Transverse colon (tissue), 4 donors: ENCODE results near the gene CHAC2. TPM values are rescaled to one million over a fixed set of nuclear protein-coding genes. Genes with fewer than 3 reads are reported as not detected.

ENCODE experiments used
- DNase-seq: peaks from one replicate; pipeline ENCODE4 v3.0.0-alpha.2; 2019
- H3K27ac ChIP-seq, 4 donors: fragments of 200-600 bp; sonication (generic); 2 replicates each; pipeline ENCODE4 v1.5.1; 2016 to 2018; ENCODE audit warnings: inconsistent platforms in 4 of 4
- H3K27me3 ChIP-seq: fragments of 200-600 bp; sonication (generic); 2 replicates; pipeline ENCODE4 v1.5.1; 2017; ENCODE audit warnings: inconsistent platforms
- H3K36me3 ChIP-seq, 4 donors: fragments of 200-600 bp; sonication (generic); 2 replicates each; pipeline ENCODE4 v1.5.1; 2017 to 2019; ENCODE audit warnings: inconsistent platforms in 4 of 4
- H3K4me1 ChIP-seq, 4 donors: fragments of 200-600 bp; sonication (generic); 2 replicates each; pipeline ENCODE4 v1.5.1; 2017 to 2020; ENCODE audit warnings: inconsistent platforms in 4 of 4
- H3K4me3 ChIP-seq, 4 donors: fragments of 200-600 bp; sonication (generic); 1 replicate in 1 of 4; 2 replicates in 3 of 4; pipeline versions ENCODE4 v1.5.1 to v1.6.1; 2017 to 2019; ENCODE audit warnings: inconsistent platforms in 4 of 4
- H3K9me3 ChIP-seq, 2 donors: fragments of 200-600 bp; sonication (generic); 2 replicates each; pipeline ENCODE4 v1.5.1; 2017 to 2019; ENCODE audit warnings: inconsistent platforms in 2 of 2
- CTCF ChIP-seq, 5 experiments: fragments of 200-600 bp in 3 of 5; fragments of 450-650 bp in 2 of 5; sonication (generic) in 3 of 5; IDR thresholded peaks; 1 replicate in 2 of 5; 2 replicates in 3 of 5; pipeline ENCODE4 v1.5.1; 2016 to 2017; ENCODE audit warnings: antibody characterized with exemption in 5 of 5, inconsistent platforms in 3 of 5, mild to moderate bottlenecking in 2 of 5, moderate library complexity in 1 of 5
- EP300 ChIP-seq: sonication (generic); formaldehyde crosslinking; IDR thresholded peaks from one replicate; pipeline ENCODE4 v1.6.1; 2017; ENCODE audit warnings: antibody characterized with exemption, low read depth
- POLR2A ChIP-seq: fragments of 450-650 bp; IDR thresholded peaks from one replicate; pipeline ENCODE4 v1.6.1; 2016; ENCODE audit warnings: antibody characterized with exemption, mild to moderate bottlenecking, moderate library complexity
- POLR2AphosphoS5 ChIP-seq, 3 donors: sonication (generic); formaldehyde crosslinking; IDR thresholded peaks; one replicate each; pipeline ENCODE4 v1.6.1; 2016; ENCODE audit warnings: antibody characterized with exemption in 3 of 3
- WGBS, 2 donors: methylation state at CpG; one replicate each; pipeline ENCODE4 v1.1.5; 2018; ENCODE audit warnings: low coverage in 1 of 2; 5-methylcytosine and 5-hydroxymethylcytosine counted together
- in situ Hi-C, 4 donors: fragments of 200-750 bp; cut with MboI; loops; one replicate each; pipeline versions ENCODE4 v1.15.0 to v1.15.1; 2017; ENCODE audit warnings: low sequenced_read_pairs in 3 of 4, low pct_ligation_motif_present in 1 of 4, low pct_unique_long_range_greater_than_20kb in 1 of 4
- intact Hi-C: fragments of 100-400 bp; cut with DNase I; formaldehyde crosslinking; loops from one replicate; pipeline ENCODE4 v1.15.1; 2023; ENCODE audit warnings: low total_unique reads
- total RNA-seq, 4 donors: library from RNA; depleted of rRNA; stranded (reverse); fragments of >200 nt; gene quantifications; one replicate each; pipeline ENCODE4 v1.1.0, GENCODE V29; 2016

Gene CHAC2
- total RNA-seq, 4 donors from 2014 or later, result 1.4 to 2.1 (median 1.5) TPM

- WGBS, 2 donors, result 0 to 2% methylated on average over 4 to 12 of the region's 12 CpGs
- peak overlapping the region; percentile 75 to 86 (median 84) for H3K27ac ChIP-seq
- intact Hi-C loops (no loop called here), in situ Hi-C loops (no loop called here)
- H3K4me1 ChIP-seq, result peaks cover 0 to 32% (median 17%) of the 10 kb centered on the region in 4 donors
- no peak for TF ChIP-seq POLR2A
- TF ChIP-seq CTCF (IDR thresholded peaks at IDR 0.05), result no peak
- no peak for TF ChIP-seq EP300
- no peak for TF ChIP-seq POLR2AphosphoS5 (IDR thresholded peaks at IDR 0.05)
- H3K4me3 ChIP-seq, result peak overlapping the region; percentile 60 to 86 (median 66)
- peaks cover 0 to under 1% (median 0%) of the 10 kb centered on the region in 4 donors for H3K36me3 ChIP-seq
- H3K27me3 ChIP-seq, result no peaks in the 10 kb centered on the region
- no peak for DNase-seq
- H3K9me3 ChIP-seq, result no peaks in the 10 kb centered on the region
Measured at GRCh38 chr2:53768242-53768542, 588 bp downstream of the CHAC2 start.

GRCh38 chr2:53769318-53769945, 1.8 kb downstream of the CHAC2 start:
- H3K27me3 ChIP-seq, result no peaks in the 10 kb centered on the region
- no peak overlapping the region for H3K27ac ChIP-seq
- H3K4me1 ChIP-seq, result peaks cover 0 to 30% (median 17%) of the 10 kb centered on the region in 4 donors
- in situ Hi-C loops, result no loop called here
- TF ChIP-seq CTCF (IDR thresholded peaks at IDR 0.05), result no peak
- TF ChIP-seq POLR2AphosphoS5 (IDR thresholded peaks at IDR 0.05), result no peak
- no peak for TF ChIP-seq EP300
- TF ChIP-seq POLR2A, result no peak
- H3K9me3 ChIP-seq, result no peaks in the 10 kb centered on the region
- no peak overlapping the region for H3K4me3 ChIP-seq
- H3K36me3 ChIP-seq, result no peaks in the 10 kb centered on the region
- DNase-seq, result no peak
- intact Hi-C loops, result no loop called here
- WGBS, 2 donors, result 85 to 100% methylated on average over 1 to 15 of the region's 15 CpGs

GRCh38 chr2:53770264-53770663, 2.7 kb downstream of the CHAC2 start:
- Histone ChIP-seq H3K4me3 (no peak overlapping the region), H3K27ac (no peak overlapping the region), H3K27me3 (no peaks in the 10 kb centered on the region), H3K9me3 (no peaks in the 10 kb centered on the region), H3K36me3 (no peaks in the 10 kb centered on the region), H3K4me1 (peaks cover 0 to 22% (median 14%) of the 10 kb centered on the region in 4 donors)
- intact Hi-C loops, result no loop called here
- TF ChIP-seq CTCF (IDR thresholded peaks at IDR 0.05) (no peak), POLR2AphosphoS5 (IDR thresholded peaks at IDR 0.05) (no peak), POLR2A (no peak)
- DNase-seq, result no peak
- in situ Hi-C loops, result no loop called here
- 79 to 80% methylated on average over 4 of the region's 4 CpGs for WGBS, 2 donors

- H3K4me1 ChIP-seq, result no peaks in the 10 kb centered on the region
- in situ Hi-C loops, result no loop called here
- WGBS, 2 donors, result 58 to 61% methylated on average over 1 of the region's 1 CpG
- no peak for TF ChIP-seq POLR2A
- no peak for DNase-seq
- no peak overlapping the region for H3K27ac ChIP-seq
- intact Hi-C loops, result no loop called here
- H3K27me3 ChIP-seq, result no peaks in the 10 kb centered on the region
- H3K36me3 ChIP-seq, result no peaks in the 10 kb centered on the region
- no peaks in the 10 kb centered on the region for H3K9me3 ChIP-seq
- no peak overlapping the region for H3K4me3 ChIP-seq
Measured at GRCh38 chr2:53777134-53777533, 9.5 kb downstream of the CHAC2 start.
